Nephron (organoid): ENCODE data around the gene UBE3B.

Experiments used
- H3K27ac Mint-ChIP-seq, 3 experiments: 2 replicates each; pipeline ENCODE4 v1.8.0; 2020; ENCODE audit warnings: mixed read lengths in 3 of 3, mild to moderate bottlenecking in 2 of 3, moderate library complexity in 1 of 3
- H3K27me3 Mint-ChIP-seq: 2 replicates; pipeline ENCODE4 v1.8.0; 2021; ENCODE audit warnings: low read depth, mild to moderate bottlenecking, moderate library complexity, mixed read lengths
- H3K36me3 Mint-ChIP-seq: 2 replicates; pipeline ENCODE4 v1.8.0; 2020; ENCODE audit warnings: low read depth, mixed read lengths
- H3K4me1 Mint-ChIP-seq: 2 replicates; pipeline ENCODE4 v1.8.0; 2020; ENCODE audit warnings: mixed read lengths
- H3K4me3 Mint-ChIP-seq, 3 experiments: 2 replicates each; pipeline ENCODE4 v1.8.0; 2020; ENCODE audit warnings: mild to moderate bottlenecking in 3 of 3, mixed read lengths in 3 of 3, moderate library complexity in 2 of 3
- H3K9me3 Mint-ChIP-seq: 2 replicates; pipeline ENCODE4 v1.8.0; 2020; ENCODE audit warnings: mixed read lengths
- TF ChIP-seq, protein P1 (sequence below), 3 experiments: fragments of 200-600 bp; sonication (generic); IDR thresholded peaks; one replicate each; pipeline ENCODE4 v1.5.0; 2021; ENCODE audit warnings: antibody characterized with exemption in 3 of 3; ENCODE audit not compliant: unreplicated experiment in 3 of 3

Gene UBE3B

DNA sequence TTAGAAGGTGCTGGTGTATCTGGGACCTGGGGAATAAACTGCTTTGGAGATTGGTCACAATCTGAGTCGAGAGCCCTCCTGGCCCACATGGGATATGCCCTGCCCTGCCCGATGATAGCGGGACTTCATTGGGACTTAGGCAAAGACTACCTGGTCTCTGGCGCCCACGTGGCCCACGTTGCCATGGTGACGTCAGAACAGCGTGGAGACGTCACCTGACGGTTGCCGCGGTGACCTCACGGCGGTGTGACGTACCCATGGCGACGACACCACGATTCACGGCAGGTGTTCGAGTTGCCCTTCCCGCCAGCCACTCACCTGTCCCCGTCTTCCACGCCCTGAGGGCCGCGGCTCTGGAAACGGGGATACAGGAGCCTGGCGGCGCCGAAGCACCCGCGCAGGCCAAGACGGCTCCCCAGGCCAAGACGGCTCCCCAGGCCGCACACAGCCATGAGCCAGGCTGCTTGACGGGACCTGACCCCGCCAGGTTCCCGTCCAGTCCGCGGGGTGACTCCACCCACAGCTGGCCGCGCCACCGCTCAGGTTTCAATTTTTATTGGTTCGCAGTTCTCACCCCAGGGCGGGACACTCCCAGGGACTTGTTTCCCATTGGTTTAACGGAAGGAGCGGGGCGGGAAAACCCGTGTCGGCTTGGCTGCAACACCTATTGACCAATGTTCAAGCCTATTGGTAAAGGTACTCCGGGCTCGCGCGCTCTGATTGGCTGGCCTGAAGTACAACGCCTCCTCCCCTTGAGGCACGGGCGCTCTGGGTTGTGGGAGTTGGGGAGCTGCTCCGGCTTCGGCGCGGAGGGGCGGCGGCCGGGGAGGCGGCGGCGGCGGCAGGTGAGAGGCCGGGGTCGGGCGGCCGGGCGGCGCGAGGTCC is 95.8 kb downstream of the UBE3B start, which contains the start of the genes MMAB and MVK:
MMAB (minus strand) TSS at position 476 of the 885 bp plus-strand sequence; CDS start at position 452, 24 bp downstream.
MVK (plus strand) TSS at position 766 of the 885 bp plus-strand sequence. CDS start 1,029 bp downstream, outside the sequence.
- TF ChIP-seq, protein P1, sequence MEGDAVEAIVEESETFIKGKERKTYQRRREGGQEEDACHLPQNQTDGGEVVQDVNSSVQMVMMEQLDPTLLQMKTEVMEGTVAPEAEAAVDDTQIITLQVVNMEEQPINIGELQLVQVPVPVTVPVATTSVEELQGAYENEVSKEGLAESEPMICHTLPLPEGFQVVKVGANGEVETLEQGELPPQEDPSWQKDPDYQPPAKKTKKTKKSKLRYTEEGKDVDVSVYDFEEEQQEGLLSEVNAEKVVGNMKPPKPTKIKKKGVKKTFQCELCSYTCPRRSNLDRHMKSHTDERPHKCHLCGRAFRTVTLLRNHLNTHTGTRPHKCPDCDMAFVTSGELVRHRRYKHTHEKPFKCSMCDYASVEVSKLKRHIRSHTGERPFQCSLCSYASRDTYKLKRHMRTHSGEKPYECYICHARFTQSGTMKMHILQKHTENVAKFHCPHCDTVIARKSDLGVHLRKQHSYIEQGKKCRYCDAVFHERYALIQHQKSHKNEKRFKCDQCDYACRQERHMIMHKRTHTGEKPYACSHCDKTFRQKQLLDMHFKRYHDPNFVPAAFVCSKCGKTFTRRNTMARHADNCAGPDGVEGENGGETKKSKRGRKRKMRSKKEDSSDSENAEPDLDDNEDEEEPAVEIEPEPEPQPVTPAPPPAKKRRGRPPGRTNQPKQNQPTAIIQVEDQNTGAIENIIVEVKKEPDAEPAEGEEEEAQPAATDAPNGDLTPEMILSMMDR (IDR thresholded peaks at IDR 0.05; ENCODE audit: unreplicated experiment in 3 of 3) = no peak
- no peaks in the 10 kb centered on the region for H3K9me3 Mint-ChIP-seq
- H3K27ac Mint-ChIP-seq = peak within 1 kb of the TSS; percentile 74 to 95 (median 90)
- H3K4me1 Mint-ChIP-seq = peaks cover 25% of the 10 kb centered on the region
- H3K4me3 Mint-ChIP-seq = peak within 1 kb of the TSS; percentile 92 to 99 (median 95)
- peaks cover 26% of the 10 kb centered on the region for H3K36me3 Mint-ChIP-seq
- H3K27me3 Mint-ChIP-seq = no peaks in the 10 kb centered on the region

DNA sequence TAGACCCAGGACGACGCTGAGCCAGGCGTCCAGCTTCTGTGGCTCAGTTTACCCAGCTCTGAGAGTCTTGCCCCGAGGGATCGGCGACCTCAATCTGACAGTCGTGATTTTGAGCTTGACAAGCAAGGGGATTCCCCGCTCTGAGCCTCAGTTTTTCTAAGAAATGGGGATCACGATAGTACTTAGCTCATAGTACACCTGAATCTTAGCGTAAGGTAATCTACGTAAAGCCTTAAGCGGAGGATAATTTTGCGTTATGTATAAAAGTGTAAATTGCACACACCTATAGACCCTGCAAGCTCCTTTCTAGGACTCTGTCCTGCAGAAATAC is 96.4 kb downstream of the UBE3B start:
- no peaks in the 10 kb centered on the region for H3K27me3 Mint-ChIP-seq
- no peaks in the 10 kb centered on the region for H3K9me3 Mint-ChIP-seq
- TF ChIP-seq, protein P1 (IDR thresholded peaks at IDR 0.05; ENCODE audit: unreplicated experiment in 3 of 3) = no peak

DNA sequence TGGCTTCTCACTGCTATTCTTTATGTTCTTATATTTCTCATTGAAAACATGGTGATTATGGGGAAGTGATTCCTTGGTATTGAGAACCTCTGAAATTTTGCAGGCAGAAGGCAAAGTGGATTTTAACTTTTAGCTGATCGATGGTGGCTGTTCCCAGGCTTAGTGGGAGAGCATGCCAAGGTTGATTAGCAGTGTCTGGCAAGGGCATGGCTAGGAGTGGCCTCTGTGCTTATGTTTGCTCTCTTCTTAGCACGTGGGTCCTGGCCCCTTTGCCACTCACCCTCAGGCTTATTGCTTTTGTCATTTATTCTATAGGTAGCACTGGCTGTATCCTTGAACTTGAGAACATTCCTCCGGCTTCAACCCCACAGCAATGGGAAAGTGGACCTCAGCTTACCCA is 98.2 kb downstream of the UBE3B start:
- Mint-ChIP-seq H3K36me3 (peaks cover 37% of the 10 kb centered on the region), H3K27me3 (no peaks in the 10 kb centered on the region), H3K27ac (no peak overlapping the region), H3K4me3 (peak overlapping the region in 2 of 3 experiments; percentile 69 to 95), H3K9me3 (no peaks in the 10 kb centered on the region), H3K4me1 (peaks cover 29% of the 10 kb centered on the region)
- TF ChIP-seq, protein P1 (IDR thresholded peaks at IDR 0.05; ENCODE audit: unreplicated experiment in 3 of 3) = no peak

More for the DNA sequence above, 96.4 kb downstream of the UBE3B start:
- H3K27ac Mint-ChIP-seq = peak overlapping the region; percentile 74 to 95 (median 90)
- peaks cover 33% of the 10 kb centered on the region for H3K36me3 Mint-ChIP-seq
- H3K4me3 Mint-ChIP-seq = peak overlapping the region; percentile 92 to 99 (median 95)
- peaks cover 25% of the 10 kb centered on the region for H3K4me1 Mint-ChIP-seq

DNA sequence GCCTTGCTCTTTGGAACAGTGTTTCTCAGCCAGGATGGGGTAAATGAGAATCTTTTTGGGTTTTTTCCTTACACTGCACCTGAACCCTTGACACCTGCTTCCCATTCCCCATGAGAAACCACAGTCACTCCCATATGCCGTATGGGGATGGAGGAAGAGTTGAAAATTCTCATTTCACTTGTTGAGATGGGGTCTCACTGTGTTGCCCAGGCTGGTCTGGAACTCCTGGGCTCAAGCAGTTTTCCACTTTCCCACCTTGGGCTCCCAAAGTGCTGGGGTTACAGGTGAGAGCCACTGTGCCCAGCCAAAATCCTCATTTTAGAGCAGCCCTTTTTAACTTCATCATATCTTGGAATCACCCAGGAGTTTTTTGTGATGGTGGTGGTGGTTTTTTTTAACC is 99.9 kb downstream of the UBE3B start:
- TF ChIP-seq, protein P1 (IDR thresholded peaks at IDR 0.05; ENCODE audit: unreplicated experiment in 3 of 3) = no peak
- Mint-ChIP-seq H3K4me3 (no peak overlapping the region), H3K27me3 (no peaks in the 10 kb centered on the region), H3K9me3 (no peaks in the 10 kb centered on the region), H3K36me3 (peaks cover 48% of the 10 kb centered on the region), H3K4me1 (peaks cover 31% of the 10 kb centered on the region), H3K27ac (no peak overlapping the region)

DNA sequence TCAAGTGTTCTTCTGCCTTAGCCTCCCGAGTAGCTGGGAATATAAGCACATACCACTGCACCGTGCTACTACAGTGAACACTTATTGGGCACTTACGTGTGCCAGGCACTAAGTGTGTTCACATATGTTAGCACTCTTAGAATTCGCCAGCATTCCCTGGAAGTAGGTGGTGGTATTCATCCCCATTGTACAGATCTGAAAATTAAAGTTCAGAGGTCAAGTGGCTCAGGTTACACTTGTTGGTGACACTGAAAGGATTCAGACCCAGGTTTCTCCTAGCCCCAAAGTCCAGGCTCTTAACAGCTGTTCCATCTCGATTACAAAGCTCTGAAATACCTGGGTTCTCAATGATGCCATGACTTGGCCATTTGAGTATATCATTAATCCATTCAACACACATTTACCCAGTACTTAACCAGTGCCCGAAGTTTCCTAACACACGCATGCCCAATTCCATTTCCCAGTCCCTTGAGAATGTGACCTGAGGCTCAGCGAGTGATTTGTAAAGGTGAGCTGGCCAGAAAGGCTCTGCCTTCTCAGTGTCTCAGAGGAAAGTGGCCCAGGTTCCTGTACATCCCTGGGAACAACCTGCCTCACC is 101.0 kb downstream of the UBE3B start:
- Mint-ChIP-seq H3K36me3 (peaks cover 50% of the 10 kb centered on the region), H3K4me3 (peak overlapping the region in 1 of 3 experiments; percentile 4), H3K4me1 (peaks cover 21% of the 10 kb centered on the region), H3K27ac (peak overlapping the region; percentile 51 to 93 (median 60)), H3K9me3 (no peaks in the 10 kb centered on the region), H3K27me3 (no peaks in the 10 kb centered on the region)
- TF ChIP-seq, protein P1 (IDR thresholded peaks at IDR 0.05; ENCODE audit: unreplicated experiment in 3 of 3) = no peak
